ENCODE data around the gene NSG2.
A peak's percentile ranks its signal among the peaks of the same experiment; 100 is the strongest.
"Not testable (repeated sequence)": the region's sequence is repeated elsewhere in the genome, so short reads cannot be mapped to it uniquely, and the experiment has no call there.

NSG2 gene

GRCh38 chr5:174045470-174046025, at the start of gene NSG2:
TSS of gene NSG2 (plus strand) at chr5:174045706. CDS start at chr5:174046756, 1,050 bp downstream.
- Histone ChIP-seq H3K4me1 (ENCODE audit: insufficient read depth, low read length) (no peaks in the 10 kb centered on the region), H3K9me3 (ENCODE audit: control insufficient read depth, insufficient read depth, low read length) (no peaks in the 10 kb centered on the region), H3K36me3 (ENCODE audit: insufficient read depth, low read length) (no peaks in the 10 kb centered on the region), H3K9ac (ENCODE audit: low read depth, low read length) (no peak within 1 kb of the TSS)

DNA sequence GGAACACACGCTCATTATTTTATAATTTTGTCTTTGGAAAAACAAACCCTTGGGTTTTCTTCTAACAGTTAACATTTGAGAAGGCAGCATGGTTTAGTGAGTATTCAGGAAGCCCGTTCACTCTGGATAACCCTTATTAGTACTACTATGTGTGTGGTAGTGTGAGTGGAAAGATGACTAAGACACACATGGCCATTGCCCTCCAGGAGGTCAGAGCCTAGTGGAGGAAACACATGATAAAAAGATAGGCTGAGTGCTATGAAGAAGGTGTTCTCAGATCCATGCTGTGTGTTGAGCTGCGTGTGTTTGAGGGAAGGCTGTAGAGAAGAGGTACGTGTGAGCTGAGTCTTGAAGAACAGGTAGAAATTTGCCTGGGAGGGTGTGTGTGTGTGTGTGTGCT, 48.2 kb upstream of the NSG2 start:
- Histone ChIP-seq H3K36me3 (ENCODE audit: insufficient read depth, low read length) (no peaks in the 10 kb centered on the region), H3K9me3 (ENCODE audit: control insufficient read depth, insufficient read depth, low read length) (no peaks in the 10 kb centered on the region), H3K9ac (ENCODE audit: low read depth, low read length) (no peak overlapping the region), H3K4me1 (ENCODE audit: insufficient read depth, low read length) (no peaks in the 10 kb centered on the region)

DNA sequence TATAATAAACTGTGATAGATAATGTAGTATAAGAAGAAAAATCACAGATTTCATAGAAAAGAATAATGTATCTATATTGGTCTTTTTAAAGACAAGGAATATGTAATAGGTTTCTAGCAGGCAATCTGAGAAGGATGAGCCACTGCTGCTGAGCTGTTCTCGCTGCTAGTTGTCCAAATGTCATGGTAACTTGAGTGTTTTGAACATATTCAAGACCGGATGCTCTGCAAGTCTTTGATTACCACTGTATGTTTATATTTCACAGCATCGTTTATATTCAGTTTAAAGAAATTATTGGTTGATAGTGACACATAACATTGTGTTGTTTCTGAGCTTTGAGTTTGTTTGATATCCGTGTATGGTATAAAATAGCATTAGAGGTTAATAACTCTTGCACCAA, 47.0 kb upstream of the NSG2 start:
- no peak overlapping the region for H3K9ac ChIP-seq (ENCODE audit: low read depth, low read length)
- H3K36me3 ChIP-seq (ENCODE audit: insufficient read depth, low read length) = no peaks in the 10 kb centered on the region
- no peaks in the 10 kb centered on the region for H3K4me1 ChIP-seq (ENCODE audit: insufficient read depth, low read length)
- H3K9me3 ChIP-seq (ENCODE audit: control insufficient read depth, insufficient read depth, low read length) = no peaks in the 10 kb centered on the region

DNA sequence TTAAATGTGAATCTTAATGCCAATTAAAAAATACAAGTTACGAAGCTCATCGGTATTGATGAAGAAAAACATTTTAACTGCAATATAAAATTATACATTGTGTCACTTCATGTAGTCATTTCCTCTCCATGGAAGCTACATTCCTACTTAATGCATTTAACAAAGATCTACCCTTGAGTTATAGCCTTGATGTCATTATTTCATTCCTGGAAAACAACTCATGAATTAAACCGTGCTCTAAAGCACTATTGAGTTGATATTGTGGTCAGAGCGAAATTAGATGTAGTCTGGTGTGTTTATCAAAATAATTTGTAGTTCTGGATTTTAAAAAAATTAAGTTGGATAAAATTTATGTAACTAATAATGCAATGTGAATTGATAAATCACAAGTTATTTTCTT, 45.4 kb upstream of the NSG2 start:
- no peaks in the 10 kb centered on the region for H3K36me3 ChIP-seq (ENCODE audit: insufficient read depth, low read length)
- no peaks in the 10 kb centered on the region for H3K9me3 ChIP-seq (ENCODE audit: control insufficient read depth, insufficient read depth, low read length)
- no peak overlapping the region for H3K9ac ChIP-seq (ENCODE audit: low read depth, low read length)
- H3K4me1 ChIP-seq (ENCODE audit: insufficient read depth, low read length) = no peaks in the 10 kb centered on the region

GRCh38 chr5:174003795-174004194, 41.7 kb upstream of the NSG2 start:
- no peaks in the 10 kb centered on the region for H3K4me1 ChIP-seq (ENCODE audit: insufficient read depth, low read length)
- H3K9ac ChIP-seq (ENCODE audit: low read depth, low read length) = no peak overlapping the region
- H3K9me3 ChIP-seq (ENCODE audit: control insufficient read depth, insufficient read depth, low read length) = no peaks in the 10 kb centered on the region
- no peaks in the 10 kb centered on the region for H3K36me3 ChIP-seq (ENCODE audit: insufficient read depth, low read length)

- Histone ChIP-seq H3K9me3 (ENCODE audit: control insufficient read depth, insufficient read depth, low read length) (no peaks in the 10 kb centered on the region), H3K4me1 (ENCODE audit: insufficient read depth, low read length) (no peaks in the 10 kb centered on the region), H3K36me3 (ENCODE audit: insufficient read depth, low read length) (no peaks in the 10 kb centered on the region)
Measured at GRCh38 chr5:174008922-174009321, 36.6 kb upstream of the NSG2 start.

DNA sequence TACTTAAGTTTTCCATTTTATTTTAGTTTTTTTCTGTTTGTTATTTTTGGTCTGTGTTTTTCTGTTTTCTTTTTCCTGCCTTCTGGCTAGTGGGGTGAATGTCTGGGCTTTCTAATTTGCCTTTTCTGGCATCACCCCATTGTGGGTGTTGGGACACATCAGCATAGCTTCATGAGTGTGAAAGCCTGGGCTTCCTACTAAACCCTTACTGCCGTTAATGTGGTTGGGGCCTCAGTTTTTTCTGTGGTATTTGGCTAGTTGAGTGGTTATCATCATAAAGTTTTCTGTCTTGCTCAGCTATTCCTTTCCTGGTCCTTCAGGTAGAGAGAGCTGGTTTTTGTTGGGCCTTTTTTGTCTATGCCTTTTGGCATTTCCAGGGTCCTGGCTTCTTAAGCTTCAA, 35.1 kb upstream of the NSG2 start:
- H3K4me1 ChIP-seq (ENCODE audit: insufficient read depth, low read length) = no peaks in the 10 kb centered on the region
- no peaks in the 10 kb centered on the region for H3K36me3 ChIP-seq (ENCODE audit: insufficient read depth, low read length)
- no peaks in the 10 kb centered on the region for H3K9me3 ChIP-seq (ENCODE audit: control insufficient read depth, insufficient read depth, low read length)
- no peak overlapping the region for H3K9ac ChIP-seq (ENCODE audit: low read depth, low read length)

More at GRCh38 chr5:174008922-174009321, 36.6 kb upstream of the NSG2 start:
- H3K9ac ChIP-seq (ENCODE audit: low read depth, low read length) = no peak overlapping the region

DNA sequence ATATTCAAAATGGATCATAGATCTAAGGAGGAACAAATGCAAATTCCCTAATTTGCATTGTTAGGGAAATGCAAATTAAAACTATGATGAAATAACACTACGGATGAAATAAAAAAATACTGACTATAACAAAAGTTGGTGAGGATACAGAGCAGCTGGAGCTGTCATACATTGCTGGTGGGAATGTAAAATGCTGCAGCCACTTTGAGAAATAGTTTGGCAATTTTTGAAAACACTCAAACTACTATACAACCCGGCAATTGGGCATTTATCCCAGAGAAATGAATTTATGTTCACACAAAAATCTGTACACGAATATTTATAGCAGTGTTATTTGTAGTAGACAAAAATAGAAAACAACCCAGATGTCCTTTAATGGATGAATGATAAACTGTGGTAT, 34.1 kb upstream of the NSG2 start:
- no peak overlapping the region for H3K9ac ChIP-seq (ENCODE audit: low read depth, low read length)
- no peaks in the 10 kb centered on the region for H3K4me1 ChIP-seq (ENCODE audit: insufficient read depth, low read length)
- H3K36me3 ChIP-seq (ENCODE audit: insufficient read depth, low read length) = no peaks in the 10 kb centered on the region
- no peaks in the 10 kb centered on the region for H3K9me3 ChIP-seq (ENCODE audit: control insufficient read depth, insufficient read depth, low read length)

GRCh38 chr5:174020069-174020927, 25.2 kb upstream of the NSG2 start:
- H3K9me3 ChIP-seq (ENCODE audit: control insufficient read depth, insufficient read depth, low read length); H3K4me1 ChIP-seq (ENCODE audit: insufficient read depth, low read length); H3K36me3 ChIP-seq (ENCODE audit: insufficient read depth, low read length): not testable (repeated sequence)
- peak overlapping the region; percentile 45 for H3K9ac ChIP-seq (ENCODE audit: low read depth, low read length)

- no peaks in the 10 kb centered on the region for H3K36me3 ChIP-seq (ENCODE audit: insufficient read depth, low read length)
- H3K9me3 ChIP-seq (ENCODE audit: control insufficient read depth, insufficient read depth, low read length) = no peaks in the 10 kb centered on the region
- H3K4me1 ChIP-seq (ENCODE audit: insufficient read depth, low read length) = no peaks in the 10 kb centered on the region
- H3K9ac ChIP-seq (ENCODE audit: low read depth, low read length) = no peak overlapping the region
Measured at GRCh38 chr5:174020928-174021304, 24.6 kb upstream of the NSG2 start.

- Histone ChIP-seq H3K9ac (ENCODE audit: low read depth, low read length) (no peak overlapping the region), H3K36me3 (ENCODE audit: insufficient read depth, low read length) (no peaks in the 10 kb centered on the region), H3K4me1 (ENCODE audit: insufficient read depth, low read length) (no peaks in the 10 kb centered on the region), H3K9me3 (ENCODE audit: control insufficient read depth, insufficient read depth, low read length) (no peaks in the 10 kb centered on the region)
Measured at GRCh38 chr5:174022384-174023095, 23.0 kb upstream of the NSG2 start.

DNA sequence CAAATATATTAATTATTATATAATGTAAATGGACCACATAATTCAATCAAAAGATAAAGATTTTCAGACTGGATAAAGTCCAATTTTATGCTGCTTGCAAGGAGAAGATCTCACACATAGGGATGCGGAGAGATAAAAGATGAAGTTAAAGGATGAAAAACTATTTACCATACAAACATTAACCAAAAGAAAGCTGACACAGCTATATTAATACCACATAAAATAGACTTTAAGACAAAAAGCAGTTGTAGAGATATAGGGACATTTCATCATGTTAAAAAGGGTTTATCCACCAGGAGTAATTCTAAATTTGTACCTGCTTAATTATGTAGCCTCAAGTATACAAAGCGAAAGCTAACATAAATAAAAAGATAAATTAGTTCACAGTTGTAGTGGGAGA, 15.2 kb upstream of the NSG2 start:
- H3K9ac ChIP-seq (ENCODE audit: low read depth, low read length) = no peak overlapping the region
- H3K9me3 ChIP-seq (ENCODE audit: control insufficient read depth, insufficient read depth, low read length) = no peaks in the 10 kb centered on the region
- no peaks in the 10 kb centered on the region for H3K36me3 ChIP-seq (ENCODE audit: insufficient read depth, low read length)
- no peaks in the 10 kb centered on the region for H3K4me1 ChIP-seq (ENCODE audit: insufficient read depth, low read length)

GRCh38 chr5:174044466-174045254, 846 bp upstream of the NSG2 start:
- H3K9ac ChIP-seq (ENCODE audit: low read depth, low read length) = no peak overlapping the region
- H3K36me3 ChIP-seq (ENCODE audit: insufficient read depth, low read length) = no peaks in the 10 kb centered on the region
- no peaks in the 10 kb centered on the region for H3K9me3 ChIP-seq (ENCODE audit: control insufficient read depth, insufficient read depth, low read length)
- no peaks in the 10 kb centered on the region for H3K4me1 ChIP-seq (ENCODE audit: insufficient read depth, low read length)

- no peaks in the 10 kb centered on the region for H3K4me1 ChIP-seq (ENCODE audit: insufficient read depth, low read length)
- no peaks in the 10 kb centered on the region for H3K9me3 ChIP-seq (ENCODE audit: control insufficient read depth, insufficient read depth, low read length)
- no peak overlapping the region for H3K9ac ChIP-seq (ENCODE audit: low read depth, low read length)
- H3K36me3 ChIP-seq (ENCODE audit: insufficient read depth, low read length) = no peaks in the 10 kb centered on the region
Measured at GRCh38 chr5:174046558-174046957, 1.1 kb downstream of the NSG2 start.

Data from ES-I3 (cell line).